RWPE1 (cell line): Measurements from ENCODE around the gene ZNF552.
A peak's percentile ranks its signal among the peaks of the same experiment; 100 is the strongest.
"Not testable (repeated sequence)": the region's sequence is repeated elsewhere in the genome, so short reads cannot be mapped to it uniquely, and the experiment has no call there.

Experiments
- CTCF ChIA-PET: fragments of 350-600 bp; sonication (Branson Sonifier 250); formaldehyde crosslinking; extraction: SDS; loops from one replicate; lab custom pipeline; 2021; lab: Yijun Ruan, JAX
- POLR2A ChIA-PET: fragments of 400-600 bp; formaldehyde crosslinking; extraction: SDS; loops from one replicate; lab custom pipeline; 2020; ENCODE audit warnings: antibody characterized with exemption; ENCODE audit not compliant: low non-redundant PET; lab: Yijun Ruan, JAX
- DNase-seq: peaks from one replicate; pipeline ENCODE4 v3.0.0; 2012; ENCODE audit warnings: low spot score
- H3K27ac ChIP-seq: fragments of 450-650 bp; 2 replicates; pipeline ENCODE4 v1.5.1; 2017
- CTCF ChIP-seq: fragments of 450-650 bp; conservative IDR thresholded peaks from 2 replicates; pipeline ENCODE4 v1.5.1; 2017; ENCODE audit warnings: low read depth, mild to moderate bottlenecking

The ZNF552 gene

GRCh38 chr19:57814505-57815246 lies at the start of gene ZNF552:
Gene ZNF552 (minus strand): TSS chr19:57814913. CDS start chr19:57814743, 170 bp downstream.
- no peak for TF ChIP-seq CTCF

GRCh38 chr19:57862351-57862750 lies 47.6 kb upstream of the ZNF552 start:
- DNase-seq, CTCF ChIA-PET, POLR2A ChIA-PET, H3K27ac ChIP-seq: not testable (repeated sequence)

More at GRCh38 chr19:57814505-57815246, at the start of gene ZNF552:
- peak; percentile 79 for DNase-seq
- POLR2A ChIA-PET, result interaction anchor here (0.6 kb wide), 1 partner anchor 11 kb away, joined by 4 read pairs; no protein-coding TSS in a partner anchor
- CTCF ChIA-PET, result no interaction called here
- peak within 1 kb of the TSS; percentile 71 for H3K27ac ChIP-seq

GRCh38 chr19:57854117-57854516 lies 39.4 kb upstream of the ZNF552 start:
- DNase-seq, H3K27ac ChIP-seq, CTCF ChIA-PET, POLR2A ChIA-PET: not testable (repeated sequence)

GRCh38 chr19:57851812-57852603 lies 37.3 kb upstream of the ZNF552 start:
- POLR2A ChIA-PET, CTCF ChIA-PET, H3K27ac ChIP-seq: not testable (repeated sequence)

GRCh38 chr19:57850553-57851017 lies 35.9 kb upstream of the ZNF552 start:
- TF ChIP-seq CTCF, result no peak
- peak; percentile 33 for DNase-seq
- ChIA-PET POLR2A (no interaction called here), CTCF (no interaction called here)
- peak overlapping the region; percentile 82 for H3K27ac ChIP-seq

More at GRCh38 chr19:57851812-57852603, 37.3 kb upstream of the ZNF552 start:
- DNase-seq, result not testable (repeated sequence)

GRCh38 chr19:57849666-57850473 lies 35.2 kb upstream of the ZNF552 start, which contains the start of gene ZNF587:
Gene ZNF587 (plus strand): TSS chr19:57849859. CDS start chr19:57850039, 180 bp downstream.
- CTCF ChIA-PET, POLR2A ChIA-PET: not testable (repeated sequence)
- peak; percentile 72 for DNase-seq
- peak within 1 kb of the TSS; percentile 82 for H3K27ac ChIP-seq

- peak overlapping the region; percentile 82 for H3K27ac ChIP-seq
- POLR2A ChIA-PET, CTCF ChIA-PET, DNase-seq: not testable (repeated sequence)
Observed at GRCh38 chr19:57849162-57849665, 34.5 kb upstream of the ZNF552 start.

- DNase-seq, POLR2A ChIA-PET, H3K27ac ChIP-seq: not testable (repeated sequence)
- CTCF ChIA-PET, result interaction anchor here (0.6 to 0.7 kb wide), 2 partner anchors 266 to 370 kb away, joined by 3 to 4 read pairs; no protein-coding TSS in a partner anchor
Observed at GRCh38 chr19:57847164-57847563, 32.5 kb upstream of the ZNF552 start.

- ChIA-PET CTCF (no interaction called here), POLR2A (no interaction called here)
- no peak for DNase-seq
- H3K27ac ChIP-seq, result no peak overlapping the region
- TF ChIP-seq CTCF, result no peak
Observed at GRCh38 chr19:57841122-57841763, 26.5 kb upstream of the ZNF552 start.

GRCh38 chr19:57838622-57839191 lies 24.0 kb upstream of the ZNF552 start:
- H3K27ac ChIP-seq, POLR2A ChIA-PET, DNase-seq, CTCF ChIA-PET: not testable (repeated sequence)

- CTCF ChIA-PET, POLR2A ChIA-PET, H3K27ac ChIP-seq, DNase-seq: not testable (repeated sequence)
Observed at GRCh38 chr19:57836991-57837390, 22.3 kb upstream of the ZNF552 start.
